Transverse colon (tissue), 4 donors: ENCODE measurements around the gene ATAD1.
"Not testable (repeated sequence)": the region's sequence is repeated elsewhere in the genome, so short reads cannot be mapped to it uniquely, and the experiment has no call there.

Source experiments
- EP300 ChIP-seq: sonication (generic); formaldehyde crosslinking; IDR thresholded peaks from one replicate; pipeline ENCODE4 v1.6.1; 2017; ENCODE audit warnings: antibody characterized with exemption, low read depth
- POLR2A ChIP-seq: fragments of 450-650 bp; IDR thresholded peaks from one replicate; pipeline ENCODE4 v1.6.1; 2016; ENCODE audit warnings: antibody characterized with exemption, mild to moderate bottlenecking, moderate library complexity
- POLR2AphosphoS5 ChIP-seq, 3 donors: sonication (generic); formaldehyde crosslinking; IDR thresholded peaks; one replicate each; pipeline ENCODE4 v1.6.1; 2016; ENCODE audit warnings: antibody characterized with exemption in 3 of 3
- TF ChIP-seq, protein P1 (sequence below), 5 experiments: fragments of 200-600 bp in 3 of 5; fragments of 450-650 bp in 2 of 5; sonication (generic) in 3 of 5; IDR thresholded peaks; 1 replicate in 2 of 5; 2 replicates in 3 of 5; pipeline ENCODE4 v1.5.1; 2016 to 2017; ENCODE audit warnings: antibody characterized with exemption in 5 of 5, inconsistent platforms in 3 of 5, mild to moderate bottlenecking in 2 of 5, moderate library complexity in 1 of 5

DNA sequence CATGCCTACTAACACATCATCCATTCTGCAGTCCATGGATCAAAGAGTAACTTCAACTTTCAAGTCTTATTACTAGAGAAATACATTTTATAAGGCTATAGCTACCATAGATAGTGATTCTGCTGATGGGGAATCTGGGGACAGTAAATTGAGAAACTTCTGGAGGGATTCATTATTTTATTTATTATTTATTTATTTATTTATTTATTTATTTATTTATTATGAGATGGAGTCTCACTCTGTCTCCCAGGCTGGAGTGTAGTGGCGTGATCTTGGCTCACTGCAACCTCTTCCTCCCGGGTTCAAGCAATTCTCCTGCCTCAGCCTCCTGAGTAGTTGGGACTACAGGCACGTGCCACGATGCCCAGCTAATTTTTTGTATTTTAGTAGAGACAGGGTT, 11.0 kb upstream of the ATAD1 start:
- TF ChIP-seq, protein P1, sequence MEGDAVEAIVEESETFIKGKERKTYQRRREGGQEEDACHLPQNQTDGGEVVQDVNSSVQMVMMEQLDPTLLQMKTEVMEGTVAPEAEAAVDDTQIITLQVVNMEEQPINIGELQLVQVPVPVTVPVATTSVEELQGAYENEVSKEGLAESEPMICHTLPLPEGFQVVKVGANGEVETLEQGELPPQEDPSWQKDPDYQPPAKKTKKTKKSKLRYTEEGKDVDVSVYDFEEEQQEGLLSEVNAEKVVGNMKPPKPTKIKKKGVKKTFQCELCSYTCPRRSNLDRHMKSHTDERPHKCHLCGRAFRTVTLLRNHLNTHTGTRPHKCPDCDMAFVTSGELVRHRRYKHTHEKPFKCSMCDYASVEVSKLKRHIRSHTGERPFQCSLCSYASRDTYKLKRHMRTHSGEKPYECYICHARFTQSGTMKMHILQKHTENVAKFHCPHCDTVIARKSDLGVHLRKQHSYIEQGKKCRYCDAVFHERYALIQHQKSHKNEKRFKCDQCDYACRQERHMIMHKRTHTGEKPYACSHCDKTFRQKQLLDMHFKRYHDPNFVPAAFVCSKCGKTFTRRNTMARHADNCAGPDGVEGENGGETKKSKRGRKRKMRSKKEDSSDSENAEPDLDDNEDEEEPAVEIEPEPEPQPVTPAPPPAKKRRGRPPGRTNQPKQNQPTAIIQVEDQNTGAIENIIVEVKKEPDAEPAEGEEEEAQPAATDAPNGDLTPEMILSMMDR (IDR thresholded peaks at IDR 0.05) = not testable (repeated sequence)
- not testable (repeated sequence) for TF ChIP-seq POLR2A; EP300; POLR2AphosphoS5 (IDR thresholded peaks at IDR 0.05)
